ENCODE results near the gene ASIC2.
"Not testable (repeated sequence)": the region's sequence is repeated elsewhere in the genome, so short reads cannot be mapped to it uniquely, and the experiment has no call there.

ASIC2 gene

GRCh38 chr17:32985050-32985756, 307.9 kb downstream of the ASIC2 start:
- no peak for DNase-seq (ENCODE audit: low read depth, low spot score)
- H3K4me3 ChIP-seq (ENCODE audit: low read length) = no peak overlapping the region

GRCh38 chr17:32981611-32982010, 311.5 kb downstream of the ASIC2 start:
- DNase-seq (ENCODE audit: low read depth, low spot score); H3K4me3 ChIP-seq (ENCODE audit: low read length): not testable (repeated sequence)

- no peak for DNase-seq (ENCODE audit: low read depth, low spot score)
- H3K4me3 ChIP-seq (ENCODE audit: low read length) = no peak overlapping the region
These were observed 312.9 kb downstream of the ASIC2 start for GRCh38 chr17:32980230-32980629.

- DNase-seq (ENCODE audit: low read depth, low spot score) = no peak
- H3K4me3 ChIP-seq (ENCODE audit: low read length) = no peak overlapping the region
These were observed 316.5 kb downstream of the ASIC2 start for GRCh38 chr17:32976605-32977004.

- H3K4me3 ChIP-seq (ENCODE audit: low read length) = no peak overlapping the region
- no peak for DNase-seq (ENCODE audit: low read depth, low spot score)
These were observed 317.0 kb downstream of the ASIC2 start for GRCh38 chr17:32976131-32976530.

GRCh38 chr17:32971171-32971570, 321.9 kb downstream of the ASIC2 start:
- H3K4me3 ChIP-seq (ENCODE audit: low read length) = no peak overlapping the region
- DNase-seq (ENCODE audit: low read depth, low spot score) = peak; percentile 86

GRCh38 chr17:32970281-32970680, 322.8 kb downstream of the ASIC2 start:
- DNase-seq (ENCODE audit: low read depth, low spot score) = no peak
- no peak overlapping the region for H3K4me3 ChIP-seq (ENCODE audit: low read length)

- not testable (repeated sequence) for H3K4me3 ChIP-seq (ENCODE audit: low read length); DNase-seq (ENCODE audit: low read depth, low spot score)
These were observed 323.9 kb downstream of the ASIC2 start for GRCh38 chr17:32969231-32969630.

GRCh38 chr17:32964541-32964940, 328.6 kb downstream of the ASIC2 start:
- no peak overlapping the region for H3K4me3 ChIP-seq (ENCODE audit: low read length)
- DNase-seq (ENCODE audit: low read depth, low spot score) = no peak

Measured in Jurkat, Clone E6-1 (cell line).